GM21367 (cell line): Measurements from ENCODE around the gene KRT6C.

Experiments
- ATAC-seq: cut with Tn5 transposase; IDR thresholded peaks from one replicate; pipeline ENCODE4 v1.9.1; 2021; ENCODE audit not compliant: unreplicated experiment

Gene KRT6C

DNA sequence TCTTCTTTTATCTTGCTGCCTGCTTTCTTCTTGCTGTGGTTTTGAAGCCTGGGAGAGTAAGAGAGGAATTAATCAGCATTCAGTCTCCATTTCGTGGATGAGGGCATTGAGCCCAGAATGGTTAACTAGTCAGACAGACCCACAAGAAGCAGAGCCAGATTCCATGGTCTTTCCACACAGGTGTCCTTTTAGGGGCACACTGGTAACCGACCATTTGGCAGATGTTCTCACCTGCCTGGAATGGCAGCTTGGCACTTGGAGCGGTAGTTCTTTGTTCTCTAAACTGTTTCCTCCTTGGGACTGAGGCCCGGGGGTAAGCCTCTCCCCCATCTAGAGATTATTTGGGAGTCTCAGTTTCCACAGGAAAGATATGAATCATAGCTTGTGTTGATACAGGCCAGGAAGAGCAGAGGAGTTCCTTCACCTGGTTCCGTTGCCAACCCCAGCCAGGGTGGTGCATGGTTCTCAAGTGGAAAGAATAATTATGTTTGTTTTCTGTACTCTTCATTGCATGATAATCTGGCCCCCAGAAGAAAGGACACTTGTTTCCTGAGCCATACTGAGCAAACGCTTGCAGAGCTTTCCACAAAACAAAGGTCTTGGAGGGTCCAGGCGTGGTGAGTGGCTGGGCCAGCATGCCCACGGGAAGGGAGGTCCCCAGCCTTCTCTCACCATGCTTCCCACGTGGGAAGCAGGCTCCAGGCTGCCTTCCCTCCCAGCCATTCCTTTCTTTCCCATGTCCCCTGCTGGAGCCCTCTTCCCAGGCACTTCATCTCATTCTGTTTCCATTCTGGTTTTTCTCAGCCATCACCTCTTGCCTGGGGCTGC, 37.4 kb downstream of the KRT6C start:
- ATAC-seq = no peak

DNA sequence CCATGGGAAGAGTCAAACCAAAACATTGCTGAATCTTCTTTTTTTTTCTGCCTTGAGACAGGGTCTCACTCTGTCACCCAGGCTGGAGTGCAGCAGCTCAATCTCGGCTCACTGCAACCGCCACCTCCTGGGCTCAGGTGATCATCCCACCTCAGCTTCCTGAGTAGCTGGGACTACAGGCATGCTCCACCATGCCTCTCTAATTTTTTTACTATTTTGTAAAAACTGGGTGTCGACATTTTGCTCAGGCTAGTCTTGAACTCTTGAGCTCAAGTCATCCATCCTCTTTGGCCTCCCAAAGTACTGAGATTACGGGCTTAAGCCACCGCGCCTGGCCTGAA, 38.0 kb downstream of the KRT6C start:
- no peak for ATAC-seq

DNA sequence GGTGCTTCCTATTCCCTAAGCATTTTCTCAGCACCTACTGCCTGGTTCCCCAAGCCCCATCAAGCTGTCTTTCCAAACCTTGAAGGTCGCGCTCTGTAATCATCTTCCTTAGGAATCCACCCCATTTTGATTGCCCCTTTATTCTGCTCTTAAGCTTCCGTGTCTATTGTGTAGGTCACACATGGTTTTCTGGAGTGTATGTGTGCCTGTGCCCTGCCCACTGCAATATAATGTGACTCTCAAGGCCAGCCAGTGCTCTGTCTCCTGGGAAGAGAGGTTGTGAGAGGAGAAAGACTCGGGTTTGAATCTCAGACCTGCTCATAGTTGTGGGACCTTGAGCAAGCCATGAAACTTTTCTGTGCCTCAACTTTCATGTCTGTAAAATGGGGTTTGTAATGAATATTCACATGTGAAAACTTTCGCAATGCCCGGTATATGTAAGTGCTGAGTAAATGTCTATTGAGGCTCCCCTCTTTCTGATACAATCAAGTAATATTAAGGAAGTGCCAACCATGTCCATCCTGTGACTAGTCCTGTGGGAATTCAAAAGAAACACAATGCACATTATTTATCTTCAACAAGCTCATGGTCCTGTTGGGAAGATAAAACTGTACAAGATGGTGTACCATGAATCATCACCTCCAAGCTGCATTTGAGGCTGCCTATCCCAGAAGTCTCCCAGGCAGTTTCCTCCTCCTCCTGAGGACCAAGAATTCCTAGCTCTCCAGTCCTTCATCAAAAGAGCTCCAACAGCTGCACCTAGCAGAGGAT, 38.7 kb downstream of the KRT6C start:
- ATAC-seq = no peak

DNA sequence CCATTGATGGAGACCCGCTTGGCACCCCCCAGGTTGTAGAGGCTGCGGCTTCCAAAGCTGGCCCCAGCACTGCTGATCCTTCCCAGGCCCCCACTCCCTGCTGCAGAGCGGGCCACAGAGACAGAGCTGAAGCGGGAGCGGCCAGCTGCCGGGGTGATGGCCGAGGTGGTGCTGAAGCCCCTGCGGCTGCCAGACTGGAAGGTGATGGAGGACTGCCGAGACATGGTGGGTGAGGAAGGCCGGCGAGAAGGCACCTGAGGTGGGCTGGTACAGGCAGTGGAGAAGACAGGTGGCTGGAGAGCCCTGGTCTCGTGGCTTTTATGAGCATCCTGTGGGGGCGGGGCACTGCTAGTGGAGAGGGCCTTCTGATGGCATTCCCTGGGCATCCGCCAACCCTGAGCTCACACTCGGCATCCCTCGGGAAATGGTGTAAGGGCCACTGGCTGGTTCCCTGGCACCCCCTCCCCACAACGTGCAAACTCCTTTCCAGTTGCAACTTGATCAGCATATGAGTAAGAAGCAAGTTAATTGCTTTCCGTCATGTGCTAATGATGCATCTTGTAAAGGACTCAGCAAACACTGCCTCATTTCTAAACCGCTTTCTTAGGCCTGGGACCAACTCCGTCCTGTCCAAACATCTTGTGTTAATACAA, 39.4 kb downstream of the KRT6C start, which contains the start of gene KRT75:
Gene KRT75, minus strand, starts transcription at position 291 of the 653 bp plus-strand sequence. Its CDS starts 67 bp downstream, at position 224.
- no peak for ATAC-seq

DNA sequence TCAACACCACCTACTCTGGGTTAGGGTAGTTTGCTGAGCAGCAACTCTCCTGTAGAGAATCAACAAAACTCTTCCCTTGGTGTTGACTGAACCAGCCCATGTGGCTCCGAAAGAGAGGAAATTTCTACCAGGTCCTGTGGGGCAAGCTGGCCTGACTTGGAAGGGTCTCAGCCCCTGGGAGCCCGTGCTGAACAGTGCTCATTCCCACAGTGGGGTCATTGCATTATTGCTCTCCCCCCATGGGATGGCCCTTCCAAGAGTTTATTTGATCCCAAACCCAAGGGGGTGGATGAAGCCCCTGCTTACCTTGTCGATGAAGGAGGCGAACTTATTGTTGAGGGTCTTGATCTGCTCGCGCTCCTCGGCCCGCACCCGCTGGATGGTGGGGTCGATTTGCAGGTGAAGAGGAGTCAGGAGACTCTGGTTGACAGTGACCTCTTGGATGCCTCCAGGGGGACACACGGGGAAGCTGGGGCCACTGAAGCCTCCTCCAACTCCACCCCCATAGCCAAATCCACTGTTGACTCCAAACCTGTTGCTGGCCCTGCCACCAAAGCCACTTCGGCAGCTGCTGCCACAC, 40.0 kb downstream of the KRT6C start:
- no peak for ATAC-seq

DNA sequence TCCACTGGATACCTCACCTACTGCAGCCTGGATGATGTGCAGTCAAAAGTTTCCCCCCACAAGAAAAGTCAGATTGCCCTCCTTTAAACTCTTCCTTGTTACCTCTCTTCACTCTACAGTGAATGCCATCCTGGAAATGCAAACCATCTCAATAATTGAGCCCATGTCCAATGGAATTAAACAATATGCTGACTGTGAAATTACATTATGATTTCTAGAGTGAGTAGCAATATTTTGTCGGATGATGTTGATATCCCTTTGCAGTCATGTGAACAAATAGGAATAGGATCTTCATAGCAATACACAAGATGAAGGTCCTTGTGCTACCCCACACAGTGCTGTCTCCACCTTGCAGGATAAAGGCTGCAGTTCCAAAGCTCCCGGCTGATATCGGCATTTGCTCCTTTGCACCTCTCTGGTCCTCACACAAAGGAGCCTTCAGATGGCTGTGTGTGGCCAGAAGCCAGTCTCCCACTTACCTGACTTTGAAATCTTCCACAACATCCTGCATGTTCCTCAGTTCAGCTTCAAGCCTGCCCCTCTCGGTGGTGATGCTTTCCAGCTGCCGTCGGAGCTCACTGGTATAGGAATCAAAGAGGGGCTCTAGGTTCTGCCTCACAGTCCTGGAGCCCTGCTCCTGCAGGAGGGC, 40.9 kb downstream of the KRT6C start:
- ATAC-seq = no peak

DNA sequence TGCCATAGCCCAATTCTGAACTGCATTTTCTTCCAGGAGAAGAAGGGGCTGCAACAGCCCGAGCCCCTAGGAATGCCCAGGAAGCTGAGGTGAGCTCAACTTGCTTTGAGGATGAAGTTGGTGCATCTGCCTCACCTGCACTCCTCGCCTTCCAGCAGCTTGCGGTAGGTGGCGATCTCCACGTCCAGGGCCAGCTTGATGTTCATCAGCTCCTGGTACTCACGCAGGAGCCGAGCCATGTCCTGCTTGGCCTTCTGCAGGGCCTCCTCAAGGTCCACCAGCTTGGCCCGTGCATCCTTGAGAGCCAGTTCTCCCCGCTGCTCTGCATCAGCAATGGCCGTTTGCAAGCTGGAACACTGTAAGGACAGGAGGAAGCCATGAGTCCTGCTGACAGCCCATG, 45.5 kb downstream of the KRT6C start:
- no peak for ATAC-seq

DNA sequence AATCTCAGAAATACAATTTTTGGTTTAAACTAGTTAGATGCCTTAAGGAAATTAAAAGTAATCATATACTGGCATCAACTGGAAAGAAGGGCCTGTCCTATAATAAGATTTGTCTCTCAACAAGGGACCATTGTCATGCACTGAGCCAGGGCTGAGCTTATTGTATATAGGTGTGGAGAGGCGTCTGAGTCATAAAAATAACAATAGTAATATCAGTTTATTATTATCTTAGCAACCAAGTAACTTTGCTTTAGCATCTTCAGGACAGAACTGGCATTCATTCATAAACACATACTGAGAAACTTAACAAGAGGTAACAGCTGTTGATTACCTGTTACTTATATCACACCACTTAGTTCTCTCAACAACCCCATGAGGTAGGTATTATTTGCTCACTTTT, 46.5 kb downstream of the KRT6C start:
- ATAC-seq = no peak

DNA sequence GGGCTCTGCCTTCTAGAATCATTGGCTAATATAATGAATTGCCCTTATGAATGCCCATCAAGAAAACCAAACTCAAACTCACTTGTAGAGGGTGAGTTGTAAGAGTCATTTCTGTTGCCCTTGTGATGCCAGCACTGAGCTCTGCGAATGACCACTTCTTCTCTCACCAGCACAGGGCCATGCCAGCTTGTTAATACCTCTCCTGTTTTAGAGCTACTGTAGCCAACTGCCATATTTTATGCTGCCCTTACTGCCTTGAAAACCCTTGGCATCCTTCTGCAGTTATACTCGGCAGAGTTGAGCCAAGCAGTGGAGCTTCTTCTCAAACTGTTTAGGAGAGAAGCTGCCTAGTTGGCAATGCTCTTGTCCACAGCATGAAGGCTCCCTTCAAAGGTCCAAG, 47.6 kb downstream of the KRT6C start:
- ATAC-seq = no peak

DNA sequence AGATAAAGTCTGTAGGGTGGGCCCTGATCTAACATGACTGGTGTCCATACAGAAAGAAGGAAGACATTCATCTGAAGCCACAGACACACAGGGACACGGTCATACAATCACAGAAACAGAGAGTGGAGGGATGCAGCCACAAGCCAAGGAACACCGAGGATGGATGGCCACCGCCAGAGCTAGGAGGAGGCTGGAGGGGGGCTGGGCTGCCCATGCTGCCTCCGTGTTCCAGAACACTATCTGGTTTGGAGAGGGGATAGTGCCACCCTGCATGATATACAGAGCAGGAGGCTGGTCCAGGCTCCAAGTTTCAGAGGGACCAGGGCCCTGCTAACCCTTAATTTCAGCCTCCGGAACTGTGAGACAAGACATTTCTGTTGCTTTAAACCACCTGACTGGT, 48.1 kb downstream of the KRT6C start:
- no peak for ATAC-seq

DNA sequence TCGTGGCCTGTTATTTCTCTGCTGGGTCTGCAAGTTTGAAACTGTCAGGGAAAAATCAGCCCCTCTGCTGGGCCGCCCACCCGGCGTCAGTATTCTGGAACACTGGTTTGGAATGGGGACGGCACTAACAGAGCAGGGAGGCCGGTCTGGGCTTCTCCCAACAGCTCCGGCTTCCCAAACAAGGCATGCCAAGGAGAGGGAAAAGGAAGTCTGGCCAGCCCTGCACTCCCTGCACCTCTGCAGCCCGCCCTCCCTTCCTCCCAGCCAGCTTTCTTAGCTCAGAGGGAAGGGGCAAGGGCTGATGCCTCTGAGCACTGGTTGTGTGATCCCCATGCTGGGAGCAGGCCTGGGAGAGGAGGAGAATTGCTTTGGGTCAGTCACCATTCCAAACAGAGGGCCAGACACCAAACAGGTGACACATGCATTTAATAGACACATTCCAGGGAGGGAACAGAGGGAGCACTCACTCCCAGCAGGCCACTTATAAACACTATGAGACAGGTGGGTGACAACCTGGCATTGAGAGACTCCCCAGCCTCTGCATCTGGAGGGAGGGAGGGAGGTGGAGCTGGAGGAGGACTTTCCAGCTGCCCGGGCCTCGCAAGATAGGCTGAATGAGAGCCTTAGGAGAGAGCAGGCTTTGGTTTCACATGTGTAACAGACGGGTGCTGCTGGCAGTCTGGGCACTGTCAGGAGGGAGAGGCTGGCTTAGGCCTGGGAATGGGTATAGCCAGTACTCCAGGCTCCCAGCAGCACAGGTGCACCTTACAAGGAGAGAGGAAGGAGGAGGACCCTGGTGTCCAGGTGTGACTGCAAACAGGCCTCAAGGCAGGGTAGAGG, 49.7 kb downstream of the KRT6C start:
- no peak for ATAC-seq

DNA sequence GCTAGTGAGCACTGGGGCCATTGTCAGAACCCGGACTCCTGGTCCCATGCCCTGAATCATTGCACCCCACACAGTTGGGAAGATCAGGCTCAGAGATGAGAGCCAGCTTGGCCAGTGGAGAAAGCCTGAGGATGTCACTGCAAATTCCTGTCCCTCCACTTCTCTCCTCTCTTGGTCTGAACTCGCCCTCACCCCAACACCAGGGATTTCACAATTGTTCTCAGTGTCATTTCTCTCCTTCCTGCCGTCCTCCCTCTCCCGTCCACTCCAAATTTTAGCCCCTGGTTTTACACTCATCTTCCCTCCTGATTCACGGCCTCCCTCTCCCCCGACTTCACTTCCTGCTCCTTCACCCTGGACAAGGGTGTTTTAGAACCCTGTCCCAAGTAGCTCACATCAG, 50.6 kb downstream of the KRT6C start:
- no peak for ATAC-seq

DNA sequence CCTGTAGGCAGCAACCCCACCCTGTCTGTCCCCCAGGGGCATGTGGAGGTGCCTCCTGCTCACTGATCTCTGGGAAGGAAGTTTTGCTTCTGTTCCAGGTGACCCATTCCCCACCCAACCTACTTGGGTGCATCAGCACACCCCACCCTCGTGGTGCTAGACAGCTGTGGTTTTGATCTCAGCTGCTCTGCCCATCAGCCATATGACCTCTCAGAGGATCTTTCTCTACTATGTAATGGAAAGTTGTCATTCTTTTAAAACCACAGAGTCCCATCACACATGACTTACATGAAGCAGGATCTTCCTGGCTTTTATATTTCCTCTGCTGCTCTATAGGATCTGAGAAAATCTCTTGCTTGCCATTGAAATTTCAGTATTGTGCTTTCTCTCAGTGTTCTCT, 53.9 kb downstream of the KRT6C start:
- ATAC-seq = no peak

DNA sequence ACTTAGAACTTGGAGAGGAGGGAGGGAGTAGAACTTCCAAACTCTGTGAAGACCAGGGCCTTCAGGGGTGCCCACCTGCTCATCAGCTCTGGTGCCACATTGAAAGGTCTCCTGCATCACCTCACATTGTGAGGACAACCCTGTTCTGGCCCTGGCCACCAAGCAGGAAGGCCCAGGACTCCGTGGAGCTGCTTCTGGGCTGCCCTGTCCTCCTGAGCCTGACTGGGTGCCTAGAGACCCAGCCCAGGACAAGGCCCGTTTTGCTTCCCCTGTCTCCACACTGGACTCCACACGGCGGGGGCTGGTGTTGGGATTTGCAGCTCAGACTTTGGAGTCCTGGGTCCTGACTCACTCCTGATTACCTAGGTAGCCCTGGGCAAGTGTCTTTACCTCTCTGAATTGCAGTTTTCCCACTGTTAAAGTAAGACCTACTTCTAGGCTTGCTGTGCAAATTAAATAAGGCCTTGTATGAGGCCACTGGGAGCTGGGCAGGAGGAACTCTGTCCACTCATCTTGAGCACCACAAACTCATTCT, 55.0 kb downstream of the KRT6C start:
- ATAC-seq = no peak
